Measurements from ENCODE around the gene MAZ.
"Not testable (repeated sequence)": the region's sequence is repeated elsewhere in the genome, so short reads cannot be mapped to it uniquely, and the experiment has no call there.

Gene MAZ

GRCh38 chr16:29806099-29806579 lies at the start of gene MAZ:
MAZ (plus strand) TSS chr16:29806529; CDS start chr16:29806702, 173 bp downstream.
- DNase-seq (ENCODE audit: low read depth in 2 of 3, low spot score in 2 of 3), result no peak

- DNase-seq (ENCODE audit: low read depth in 2 of 3, low spot score in 2 of 3), result no peak
Measured at GRCh38 chr16:29756654-29757053, 49.7 kb upstream of the MAZ start.

GRCh38 chr16:29757086-29757485 lies 49.2 kb upstream of the MAZ start:
- DNase-seq (ENCODE audit: low read depth in 2 of 3, low spot score in 2 of 3), result not testable (repeated sequence)

- no peak for DNase-seq (ENCODE audit: low read depth in 2 of 3, low spot score in 2 of 3)
Measured at GRCh38 chr16:29757950-29758466, 48.3 kb upstream of the MAZ start.

- DNase-seq (ENCODE audit: low read depth in 2 of 3, low spot score in 2 of 3), result no peak
Measured at GRCh38 chr16:29760567-29761279, 45.6 kb upstream of the MAZ start.

GRCh38 chr16:29761280-29761651 lies 45.1 kb upstream of the MAZ start:
- not testable (repeated sequence) for DNase-seq (ENCODE audit: low read depth in 2 of 3, low spot score in 2 of 3)

GRCh38 chr16:29761882-29762281 lies 44.4 kb upstream of the MAZ start:
- DNase-seq (ENCODE audit: low read depth in 2 of 3, low spot score in 2 of 3), result no peak

GRCh38 chr16:29763326-29763725 lies 43.0 kb upstream of the MAZ start:
- DNase-seq (ENCODE audit: low read depth in 2 of 3, low spot score in 2 of 3), result no peak

GRCh38 chr16:29765167-29766032 lies 40.9 kb upstream of the MAZ start:
- no peak for DNase-seq (ENCODE audit: low read depth in 2 of 3, low spot score in 2 of 3)

- no peak for DNase-seq (ENCODE audit: low read depth in 2 of 3, low spot score in 2 of 3)
Measured at GRCh38 chr16:29766571-29766970, 39.8 kb upstream of the MAZ start.

GRCh38 chr16:29767062-29767461 lies 39.3 kb upstream of the MAZ start:
- no peak for DNase-seq (ENCODE audit: low read depth in 2 of 3, low spot score in 2 of 3)

- no peak for DNase-seq (ENCODE audit: low read depth in 2 of 3, low spot score in 2 of 3)
Measured at GRCh38 chr16:29769507-29769906, 36.8 kb upstream of the MAZ start.

GRCh38 chr16:29770250-29770929 lies 35.9 kb upstream of the MAZ start:
- DNase-seq (ENCODE audit: low read depth in 2 of 3, low spot score in 2 of 3), result no peak

- not testable (repeated sequence) for DNase-seq (ENCODE audit: low read depth in 2 of 3, low spot score in 2 of 3)
Measured at GRCh38 chr16:29772330-29772729, 34.0 kb upstream of the MAZ start.

GRCh38 chr16:29774730-29775129 lies 31.6 kb upstream of the MAZ start:
- DNase-seq (ENCODE audit: low read depth in 2 of 3, low spot score in 2 of 3), result no peak

GRCh38 chr16:29775742-29776408 lies 30.5 kb upstream of the MAZ start:
- no peak for DNase-seq (ENCODE audit: low read depth in 2 of 3, low spot score in 2 of 3)

GRCh38 chr16:29777576-29778350 lies 28.6 kb upstream of the MAZ start, which contains the start of gene ZG16:
ZG16 (plus strand) TSS chr16:29778256; CDS start chr16:29779267, 1,011 bp downstream.
- no peak for DNase-seq (ENCODE audit: low read depth in 2 of 3, low spot score in 2 of 3)

GRCh38 chr16:29779474-29779873 lies 26.9 kb upstream of the MAZ start:
- DNase-seq (ENCODE audit: low read depth in 2 of 3, low spot score in 2 of 3), result no peak

GRCh38 chr16:29783094-29783953 lies 23.0 kb upstream of the MAZ start:
- DNase-seq (ENCODE audit: low read depth in 2 of 3, low spot score in 2 of 3), result not testable (repeated sequence)
